Measurements from ENCODE around the gene TCP11.

Gene TCP11

DNA sequence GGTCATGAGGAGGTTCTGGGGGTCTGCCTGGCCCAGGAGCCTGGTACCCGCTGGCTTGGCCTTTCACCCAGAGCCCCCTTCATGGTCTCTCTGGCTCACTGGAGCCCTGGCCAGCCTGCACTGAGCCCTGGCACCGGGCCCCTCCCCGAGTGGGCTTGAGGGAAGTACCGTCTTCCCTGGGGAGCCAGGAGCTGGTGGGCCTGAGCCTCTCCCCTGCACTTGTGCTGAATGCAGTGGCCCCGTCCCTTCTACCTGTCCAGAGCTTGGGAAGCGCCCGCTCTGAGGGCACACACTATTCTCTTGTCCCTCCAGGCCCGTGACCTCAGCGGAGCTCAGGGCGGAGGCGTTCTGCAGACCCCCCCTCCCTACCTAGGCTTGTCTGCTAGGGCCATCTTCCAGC is 62.2 kb downstream of the TCP11 start:
- no peak for DNase-seq

GRCh38 chr6:35078226-35078850 is 62.8 kb downstream of the TCP11 start:
- DNase-seq: no peak

DNA sequence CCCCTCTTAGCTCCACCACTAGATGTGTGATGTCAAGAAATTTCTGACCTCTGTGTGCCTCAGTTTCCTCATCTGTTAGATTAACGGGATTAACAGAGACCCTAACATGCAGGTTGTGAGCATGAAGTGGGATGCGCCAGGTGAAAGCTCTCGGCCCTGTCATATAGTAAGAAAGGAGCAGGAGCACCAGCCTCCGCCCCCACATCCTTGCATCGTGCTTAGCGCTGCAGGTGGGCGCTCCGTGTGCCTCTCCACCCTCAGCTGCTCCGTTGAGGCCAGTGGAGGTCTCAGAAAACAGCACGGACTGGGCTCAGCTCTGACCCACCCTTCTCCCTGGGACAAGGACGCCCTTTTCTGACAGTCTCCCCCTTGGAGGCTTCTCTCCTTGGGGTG is 63.4 kb downstream of the TCP11 start:
- no peak for DNase-seq

- peak; percentile 42 for DNase-seq
Measured at GRCh38 chr6:35076997-35077712, 64.0 kb downstream of the TCP11 start.

- no peak for DNase-seq
Measured at GRCh38 chr6:35073766-35074471, 67.2 kb downstream of the TCP11 start.

DNA sequence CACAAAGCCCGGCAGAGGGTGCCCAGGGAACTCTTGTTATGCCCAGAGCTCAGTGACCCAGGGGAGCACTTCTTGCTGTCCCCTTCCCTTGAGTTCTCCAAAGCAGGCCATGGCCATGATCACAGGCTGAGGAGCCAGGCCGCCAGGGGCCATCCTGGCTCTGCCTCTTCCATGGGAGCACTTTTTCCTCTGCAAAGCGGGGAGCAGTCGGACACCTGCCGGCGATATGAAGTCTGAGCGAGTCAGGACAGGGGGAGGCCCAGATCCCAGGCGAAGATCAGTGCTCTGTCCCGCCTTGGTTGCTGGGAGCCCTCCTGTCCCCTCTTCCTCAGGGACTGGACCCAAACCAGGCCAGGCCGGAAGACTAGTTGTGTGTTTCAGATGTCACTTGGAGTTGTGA is 67.9 kb downstream of the TCP11 start:
- DNase-seq: no peak

- DNase-seq: no peak
Measured at GRCh38 chr6:35072698-35073055, 68.5 kb downstream of the TCP11 start.

- no peak for DNase-seq
Measured at GRCh38 chr6:35072051-35072697, 69.0 kb downstream of the TCP11 start.

- DNase-seq: no peak
Measured at GRCh38 chr6:35071347-35071994, 69.7 kb downstream of the TCP11 start.

- DNase-seq: no peak
Measured at GRCh38 chr6:35070111-35070510, 71.0 kb downstream of the TCP11 start.

DNA sequence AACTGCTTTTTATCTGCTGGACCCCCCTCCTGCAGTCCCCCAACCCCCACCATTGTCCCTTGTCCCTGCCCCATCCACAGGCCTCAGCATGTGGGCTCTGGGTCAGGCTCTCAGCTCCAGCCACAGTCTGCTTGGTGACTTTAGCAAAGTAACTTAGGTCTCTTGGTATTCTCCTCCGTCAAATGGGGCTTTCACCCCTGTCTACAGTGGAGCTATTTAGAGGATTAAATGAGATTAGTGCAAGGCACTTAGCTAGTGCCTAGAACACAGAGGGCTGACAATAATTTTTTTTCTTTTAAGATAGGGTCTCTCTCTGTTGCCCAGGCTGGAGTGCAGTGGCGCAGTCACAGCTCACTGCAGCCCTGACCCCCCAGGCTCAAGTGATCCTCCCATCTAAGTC is 71.9 kb downstream of the TCP11 start:
- no peak for DNase-seq

DNA sequence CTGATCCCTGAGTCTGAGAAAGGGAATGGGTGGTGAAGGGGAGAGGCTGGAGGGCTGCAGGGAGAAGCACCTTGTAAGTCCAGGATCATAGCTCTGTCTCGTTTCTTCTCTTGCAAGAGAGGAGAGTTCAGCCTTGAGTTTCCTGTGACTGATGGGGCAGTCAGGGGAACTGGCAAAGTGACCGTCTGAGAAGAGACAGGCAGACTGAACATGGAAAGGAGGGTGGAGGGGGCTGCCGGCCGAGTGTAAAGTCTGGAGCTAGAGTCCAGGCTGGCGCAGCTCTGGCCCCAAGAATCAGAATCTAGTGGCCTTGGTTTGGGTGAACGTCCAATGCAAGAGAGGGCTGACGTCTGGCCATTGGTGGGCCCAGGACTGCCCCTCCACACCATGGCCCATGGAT is 72.5 kb downstream of the TCP11 start:
- DNase-seq: no peak

- no peak for DNase-seq
Measured at GRCh38 chr6:35068206-35068605, 72.9 kb downstream of the TCP11 start.

All from NCI-H1694 treated with DMSO at 0.1 percent for 48 hours (cell line).